Hepatocyte (in vitro differentiated cells): ENCODE measurements around the gene ITGB4. TPM values are rescaled to one million over a fixed set of nuclear protein-coding genes. Genes with fewer than 3 reads are reported as not detected.

Source experiments
- DNase-seq: peaks from one replicate; pipeline ENCODE4 v3.0.0-alpha.2; 2016; ENCODE audit warnings: low spot score
- H2AFZ ChIP-seq: fragments of 200-600 bp; sonication (generic); 2 replicates; pipeline ENCODE4 v1.6.0; 2016; ENCODE audit warnings: antibody characterized with exemption, mild to moderate bottlenecking
- H3K27ac ChIP-seq: fragments of 200-600 bp; sonication (generic); 2 replicates; pipeline ENCODE4 v1.5.1; 2016; ENCODE audit warnings: mild to moderate bottlenecking
- H3K27me3 ChIP-seq: fragments of 200-600 bp; sonication (generic); 2 replicates; pipeline ENCODE4 v1.6.1; 2016
- H3K36me3 ChIP-seq: fragments of 200-600 bp; sonication (generic); replicated peaks from 2 replicates; pipeline ENCODE4 v1.5.1; 2016; ENCODE audit warnings: low read depth; ENCODE audit not compliant: insufficient read depth
- H3K4me1 ChIP-seq: fragments of 200-600 bp; sonication (generic); 2 replicates; pipeline ENCODE4 v1.5.1; 2016; ENCODE audit warnings: mild to moderate bottlenecking, moderate library complexity; ENCODE audit not compliant: insufficient read depth
- H3K4me2 ChIP-seq: fragments of 200-600 bp; sonication (generic); 2 replicates; pipeline ENCODE4 v1.6.0; 2016
- H3K4me3 ChIP-seq: fragments of 200-600 bp; sonication (generic); 2 replicates; pipeline ENCODE4 v1.5.1; 2016; ENCODE audit warnings: mild to moderate bottlenecking
- H3K79me2 ChIP-seq: fragments of 200-600 bp; sonication (generic); 2 replicates; pipeline ENCODE4 v1.6.0; 2017; ENCODE audit warnings: mild to moderate bottlenecking
- H3K9me2 ChIP-seq: fragments of 200-600 bp; sonication (generic); replicated peaks from 2 replicates; pipeline ENCODE4 v1.6.0; 2017; ENCODE audit warnings: mild to moderate bottlenecking; ENCODE audit not compliant: insufficient read depth
- H3K9me3 ChIP-seq: fragments of 200-600 bp; sonication (generic); 2 replicates; pipeline ENCODE4 v1.5.1; 2016; ENCODE audit warnings: low read depth, mild to moderate bottlenecking
- H4K20me1 ChIP-seq: fragments of 200-600 bp; sonication (generic); 2 replicates; pipeline ENCODE4 v1.6.0; 2016; ENCODE audit warnings: mild to moderate bottlenecking; ENCODE audit not compliant: insufficient read depth, poor library complexity, severe bottlenecking
- EZH2 ChIP-seq: fragments of 200-600 bp; sonication (generic); IDR thresholded peaks from 2 replicates; pipeline ENCODE4 v1.6.1; 2016; ENCODE audit warnings: antibody characterized with exemption, mild to moderate bottlenecking, borderline replicate concordance
- EZH2phosphoT487 ChIP-seq: fragments of 200-600 bp; sonication (generic); IDR thresholded peaks from one replicate; pipeline ENCODE4 v1.6.1; 2018; ENCODE audit warnings: antibody characterized with exemption, mild to moderate bottlenecking, low read depth, moderate library complexity; ENCODE audit not compliant: unreplicated experiment, severe bottlenecking
- WGBS: methylation state at CpG from one replicate; pipeline ENCODE4 v1.1.6; 2016; ENCODE audit warnings: low lambda C conversion rate; ENCODE audit errors: missing lambda C conversion rate; 5-methylcytosine and 5-hydroxymethylcytosine counted together
- polyA plus RNA-seq: library from polyadenylated mRNA; unstranded; fragments of >200 nt; fragmentation: Nextera tagmentation; extraction: Ambion mirVana; gene quantifications from 2 replicates; pipeline ENCODE4 v1.2.1, GENCODE V29; 2016
- total RNA-seq: library from RNA; depleted of rRNA; stranded (reverse); fragments of >200 nt; gene quantifications from 2 replicates; pipeline ENCODE4 v1.2.3, GENCODE V29; 2014
- TF ChIP-seq, protein P1 (sequence below): fragments of 200-600 bp; sonication (generic); IDR thresholded peaks from 2 replicates; pipeline ENCODE4 v1.5.1; 2016; ENCODE audit warnings: antibody characterized with exemption, mild to moderate bottlenecking; ENCODE audit not compliant: poor library complexity

ITGB4 gene
- total and polyA plus RNA-seq, 2 experiments from 2014 or later: 15.7 to 23.5 TPM

GRCh38 chr17:75783069-75783783, 62.0 kb downstream of the ITGB4 start:
- Histone ChIP-seq H3K79me2 (peaks cover 43% of the 10 kb centered on the region), H3K27ac (peak overlapping the region; percentile 100), H3K9me2 (no peaks in the 10 kb centered on the region), H3K4me3 (no peak overlapping the region), H3K4me2 (peak overlapping the region; percentile 73), H3K4me1 (peaks cover 35% of the 10 kb centered on the region), H2AFZ (peak overlapping the region; percentile 8), H3K27me3 (no peaks in the 10 kb centered on the region), H3K9me3 (no peaks in the 10 kb centered on the region), H4K20me1 (peaks cover 12% of the 10 kb centered on the region), H3K36me3 (peaks cover 3% of the 10 kb centered on the region)
- 33% methylated on average over 6 of the region's 6 CpGs for WGBS
- peak; percentile 77 for DNase-seq
- TF ChIP-seq, protein P1, sequence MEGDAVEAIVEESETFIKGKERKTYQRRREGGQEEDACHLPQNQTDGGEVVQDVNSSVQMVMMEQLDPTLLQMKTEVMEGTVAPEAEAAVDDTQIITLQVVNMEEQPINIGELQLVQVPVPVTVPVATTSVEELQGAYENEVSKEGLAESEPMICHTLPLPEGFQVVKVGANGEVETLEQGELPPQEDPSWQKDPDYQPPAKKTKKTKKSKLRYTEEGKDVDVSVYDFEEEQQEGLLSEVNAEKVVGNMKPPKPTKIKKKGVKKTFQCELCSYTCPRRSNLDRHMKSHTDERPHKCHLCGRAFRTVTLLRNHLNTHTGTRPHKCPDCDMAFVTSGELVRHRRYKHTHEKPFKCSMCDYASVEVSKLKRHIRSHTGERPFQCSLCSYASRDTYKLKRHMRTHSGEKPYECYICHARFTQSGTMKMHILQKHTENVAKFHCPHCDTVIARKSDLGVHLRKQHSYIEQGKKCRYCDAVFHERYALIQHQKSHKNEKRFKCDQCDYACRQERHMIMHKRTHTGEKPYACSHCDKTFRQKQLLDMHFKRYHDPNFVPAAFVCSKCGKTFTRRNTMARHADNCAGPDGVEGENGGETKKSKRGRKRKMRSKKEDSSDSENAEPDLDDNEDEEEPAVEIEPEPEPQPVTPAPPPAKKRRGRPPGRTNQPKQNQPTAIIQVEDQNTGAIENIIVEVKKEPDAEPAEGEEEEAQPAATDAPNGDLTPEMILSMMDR: peak; percentile 74
- no peak for TF ChIP-seq EZH2phosphoT487
- TF ChIP-seq EZH2: no peak

- Histone ChIP-seq H3K27ac (peak overlapping the region; percentile 100), H3K9me2 (no peaks in the 10 kb centered on the region), H3K27me3 (no peaks in the 10 kb centered on the region), H2AFZ (no peak overlapping the region), H3K36me3 (no peaks in the 10 kb centered on the region), H3K4me2 (peak overlapping the region; percentile 73), H3K79me2 (peaks cover 43% of the 10 kb centered on the region), H4K20me1 (peaks cover 5% of the 10 kb centered on the region), H3K4me3 (no peak overlapping the region), H3K9me3 (no peaks in the 10 kb centered on the region), H3K4me1 (peaks cover 35% of the 10 kb centered on the region)
- no peak for TF ChIP-seq EZH2phosphoT487
- TF ChIP-seq, protein P1: no peak
- TF ChIP-seq EZH2: no peak
- peak; percentile 34 for DNase-seq
- WGBS: 78% methylated on average over 20 of the region's 20 CpGs
Observed at GRCh38 chr17:75783803-75784472, 62.7 kb downstream of the ITGB4 start.

GRCh38 chr17:75784473-75785015, 63.3 kb downstream of the ITGB4 start, which contains the start of gene UNK:
UNK (plus strand) TSS chr17:75784806; CDS start chr17:75784881, 75 bp downstream.
- no peaks in the 10 kb centered on the region for H3K27me3 ChIP-seq
- peak; percentile 99 for DNase-seq
- H3K36me3 ChIP-seq: no peaks in the 10 kb centered on the region
- TF ChIP-seq EZH2phosphoT487 (no peak), EZH2 (no peak)
- TF ChIP-seq, protein P1: no peak
- H2AFZ ChIP-seq: no peak within 1 kb of the TSS
- under 1% methylated on average over 35 of the region's 45 CpGs for WGBS
- H3K79me2 ChIP-seq: peaks cover 44% of the 10 kb centered on the region
- peak within 1 kb of the TSS; percentile 100 for H3K27ac ChIP-seq
- H3K4me1 ChIP-seq: peaks cover 35% of the 10 kb centered on the region
- no peaks in the 10 kb centered on the region for H3K9me3 ChIP-seq
- peak within 1 kb of the TSS; percentile 90 for H3K4me2 ChIP-seq
- H3K4me3 ChIP-seq: peak within 1 kb of the TSS; percentile 53
- H4K20me1 ChIP-seq: no peaks in the 10 kb centered on the region
- no peaks in the 10 kb centered on the region for H3K9me2 ChIP-seq
